ENCODE data around the gene VEZT.
"Not testable (repeated sequence)": the region's sequence is repeated elsewhere in the genome, so short reads cannot be mapped to it uniquely, and the experiment has no call there.

VEZT gene

GRCh38 chr12:95321516-95322246 lies 104.1 kb downstream of the VEZT start:
- DNase-seq = no peak

- DNase-seq = no peak
Observed at GRCh38 chr12:95322326-95322725, 104.7 kb downstream of the VEZT start.

- DNase-seq = no peak
Observed at GRCh38 chr12:95323212-95323611, 105.6 kb downstream of the VEZT start.

- not testable (repeated sequence) for DNase-seq
Observed at GRCh38 chr12:95324246-95324645, 106.6 kb downstream of the VEZT start.

GRCh38 chr12:95325501-95325900 lies 107.9 kb downstream of the VEZT start:
- no peak for DNase-seq

- no peak for DNase-seq
Observed at GRCh38 chr12:95326445-95326844, 108.8 kb downstream of the VEZT start.

GRCh38 chr12:95326855-95327254 lies 109.2 kb downstream of the VEZT start:
- no peak for DNase-seq

GRCh38 chr12:95328708-95329107 lies 111.1 kb downstream of the VEZT start:
- DNase-seq = no peak

- DNase-seq = no peak
Observed at GRCh38 chr12:95335948-95336347, 118.3 kb downstream of the VEZT start.

GRCh38 chr12:95336387-95337067 lies 118.9 kb downstream of the VEZT start:
- DNase-seq = peak; percentile 89

- no peak for DNase-seq
Observed at GRCh38 chr12:95337146-95337545, 119.5 kb downstream of the VEZT start.

GRCh38 chr12:95339086-95339788 lies 121.6 kb downstream of the VEZT start:
- no peak for DNase-seq

GRCh38 chr12:95342008-95342407 lies 124.4 kb downstream of the VEZT start:
- DNase-seq = no peak

- no peak for DNase-seq
Observed at GRCh38 chr12:95343461-95344230, 126.0 kb downstream of the VEZT start.

GRCh38 chr12:95349291-95349690 lies 131.7 kb downstream of the VEZT start:
- no peak for DNase-seq

GRCh38 chr12:95351748-95352147 lies 134.1 kb downstream of the VEZT start:
- DNase-seq = peak; percentile 27
